HEK293T (cell line): ENCODE measurements around the gene MOV10.

ENCODE experiments used
- ARNT ChIP-seq: fragments of 450-650 bp; IDR thresholded peaks from 2 replicates; pipeline ENCODE4 v1.6.1; 2017; ENCODE audit warnings: mild to moderate bottlenecking
- BHLHE40 ChIP-seq: fragments of 450-650 bp; IDR thresholded peaks from 2 replicates; pipeline ENCODE4 v1.6.1; 2016; ENCODE audit warnings: mild to moderate bottlenecking, moderate library complexity, borderline replicate concordance
- FOXK2 ChIP-seq: fragments of 450-650 bp; IDR thresholded peaks from 2 replicates; pipeline ENCODE4 v1.6.1; 2016; ENCODE audit warnings: mild to moderate bottlenecking
- NFRKB ChIP-seq: fragments of 450-650 bp; IDR thresholded peaks from 2 replicates; pipeline ENCODE4 v1.6.1; 2016; ENCODE audit warnings: mild to moderate bottlenecking, moderate library complexity
- TF ChIP-seq, protein P1 (sequence below): fragments of 450-650 bp; IDR thresholded peaks from 2 replicates; pipeline ENCODE4 v1.6.1; 2016

- TF ChIP-seq BHLHE40 = no peak
- TF ChIP-seq, protein P1, sequence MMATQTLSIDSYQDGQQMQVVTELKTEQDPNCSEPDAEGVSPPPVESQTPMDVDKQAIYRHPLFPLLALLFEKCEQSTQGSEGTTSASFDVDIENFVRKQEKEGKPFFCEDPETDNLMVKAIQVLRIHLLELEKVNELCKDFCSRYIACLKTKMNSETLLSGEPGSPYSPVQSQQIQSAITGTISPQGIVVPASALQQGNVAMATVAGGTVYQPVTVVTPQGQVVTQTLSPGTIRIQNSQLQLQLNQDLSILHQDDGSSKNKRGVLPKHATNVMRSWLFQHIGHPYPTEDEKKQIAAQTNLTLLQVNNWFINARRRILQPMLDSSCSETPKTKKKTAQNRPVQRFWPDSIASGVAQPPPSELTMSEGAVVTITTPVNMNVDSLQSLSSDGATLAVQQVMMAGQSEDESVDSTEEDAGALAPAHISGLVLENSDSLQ = no peak
- no peak for TF ChIP-seq FOXK2
- TF ChIP-seq ARNT = no peak
- no peak for TF ChIP-seq NFRKB
Measured at GRCh38 chr1:112698366-112699310, 24.2 kb downstream of the MOV10 start.
